Natural killer cell treated with Interleukin-12 subunit alpha and Interleukin-12 subunit beta and Interleukin-15 and Interleukin-18, amount 100 ng/mL, for 72 hours (primary cell): ENCODE measurements around the gene EML4. TPM values are rescaled to one million over a fixed set of nuclear protein-coding genes. Genes with fewer than 3 reads are reported as not detected.

Experiments used
- ATAC-seq, 2 donors: fragments of 150-1000 bp; cut with Tn5 transposase in 1 of 2; sonication (Bioruptor Pico), chemical (Tn5 transposase) in 1 of 2; 2 replicates each; pipeline ENCODE4 v1.10.0; 2021
- DNase-seq: peaks from one replicate; pipeline ENCODE4 v3.0.0; 2022; ENCODE audit warnings: low spot score
- H3K27ac Mint-ChIP-seq, 2 donors: 1 replicate in 1 of 2; 2 replicates in 1 of 2; pipeline ENCODE4 v1.8.0; 2022; ENCODE audit warnings: mixed read lengths in 2 of 2, mild to moderate bottlenecking in 1 of 2, moderate library complexity in 1 of 2
- H3K27me3 Mint-ChIP-seq, 2 donors: 1 replicate in 1 of 2; 2 replicates in 1 of 2; pipeline ENCODE4 v1.8.0; 2022; ENCODE audit warnings: mixed read lengths in 2 of 2
- H3K36me3 Mint-ChIP-seq: one replicate; pipeline ENCODE4 v1.8.0; 2022; ENCODE audit warnings: mixed read lengths
- H3K4me1 Mint-ChIP-seq, 2 donors: 1 replicate in 1 of 2; 2 replicates in 1 of 2; pipeline ENCODE4 v1.8.0; 2022; ENCODE audit warnings: low read depth in 2 of 2, mixed read lengths in 2 of 2, mild to moderate bottlenecking in 1 of 2
- H3K4me3 Mint-ChIP-seq: one replicate; pipeline ENCODE4 v1.8.0; 2022; ENCODE audit warnings: mixed read lengths
- H3K9me3 Mint-ChIP-seq: 2 replicates; pipeline ENCODE4 v1.8.0; 2022; ENCODE audit warnings: mixed read lengths
- total RNA-seq, 2 donors: library from RNA; stranded (reverse); gene quantifications; one replicate each; pipeline ENCODE4 v1.2.3, GENCODE V29; 2022

Gene EML4
- total RNA-seq, 2 donors from 2014 or later, result 73.4 to 140 TPM

- no peak for ATAC-seq
- Mint-ChIP-seq H3K27me3 (no peaks in the 10 kb centered on the region), H3K27ac (no peak overlapping the region), H3K9me3 (no peaks in the 10 kb centered on the region), H3K36me3 (peaks cover 6% of the 10 kb centered on the region), H3K4me1 (peaks cover 16 to 37% of the 10 kb centered on the region in 2 donors), H3K4me3 (no peak overlapping the region)
- DNase-seq, result no peak
Observed at GRCh38 chr2:42241517-42241916, 72.4 kb downstream of the EML4 start.

- Mint-ChIP-seq H3K4me3 (no peak overlapping the region), H3K4me1 (peaks cover 9 to 33% of the 10 kb centered on the region in 2 donors), H3K27me3 (no peaks in the 10 kb centered on the region), H3K27ac (no peak overlapping the region), H3K9me3 (no peaks in the 10 kb centered on the region), H3K36me3 (peaks cover 14% of the 10 kb centered on the region)
- DNase-seq, result no peak
- ATAC-seq, result no peak
Observed at GRCh38 chr2:42243297-42243696, 74.1 kb downstream of the EML4 start.

GRCh38 chr2:42244520-42244919 is 75.4 kb downstream of the EML4 start:
- no peaks in the 10 kb centered on the region for H3K27me3 Mint-ChIP-seq
- peaks cover 14% of the 10 kb centered on the region for H3K36me3 Mint-ChIP-seq
- no peaks in the 10 kb centered on the region for H3K9me3 Mint-ChIP-seq
- ATAC-seq, result no peak
- H3K4me3 Mint-ChIP-seq, result no peak overlapping the region
- no peak for DNase-seq
- no peak overlapping the region for H3K27ac Mint-ChIP-seq
- peaks cover 11 to 37% of the 10 kb centered on the region in 2 donors for H3K4me1 Mint-ChIP-seq

- H3K36me3 Mint-ChIP-seq, result peaks cover 14% of the 10 kb centered on the region
- DNase-seq, result no peak
- no peak overlapping the region for H3K27ac Mint-ChIP-seq
- no peak for ATAC-seq
- no peak overlapping the region for H3K4me3 Mint-ChIP-seq
- H3K4me1 Mint-ChIP-seq, result peaks cover 19 to 45% of the 10 kb centered on the region in 2 donors
- H3K9me3 Mint-ChIP-seq, result no peaks in the 10 kb centered on the region
- H3K27me3 Mint-ChIP-seq, result no peaks in the 10 kb centered on the region
Observed at GRCh38 chr2:42245396-42245795, 76.2 kb downstream of the EML4 start.

GRCh38 chr2:42246562-42246961 is 77.4 kb downstream of the EML4 start:
- H3K9me3 Mint-ChIP-seq, result no peaks in the 10 kb centered on the region
- H3K36me3 Mint-ChIP-seq, result peaks cover 19% of the 10 kb centered on the region
- no peaks in the 10 kb centered on the region for H3K27me3 Mint-ChIP-seq
- no peak overlapping the region for H3K27ac Mint-ChIP-seq
- H3K4me1 Mint-ChIP-seq, result peaks cover 25 to 48% of the 10 kb centered on the region in 2 donors
- DNase-seq (no peak), ATAC-seq (no peak)
- no peak overlapping the region for H3K4me3 Mint-ChIP-seq

GRCh38 chr2:42248846-42249245 is 79.7 kb downstream of the EML4 start:
- H3K27ac Mint-ChIP-seq, result no peak overlapping the region
- no peak for ATAC-seq

GRCh38 chr2:42249284-42249683 is 80.1 kb downstream of the EML4 start:
- H3K4me3 Mint-ChIP-seq, result peak overlapping the region; percentile 33
- H3K27ac Mint-ChIP-seq, result peak overlapping the region in 1 of 2 donors; percentile 10
- ATAC-seq, result no peak
- H3K27me3 Mint-ChIP-seq, result no peaks in the 10 kb centered on the region
- no peaks in the 10 kb centered on the region for H3K9me3 Mint-ChIP-seq
- H3K36me3 Mint-ChIP-seq, result peaks cover 19% of the 10 kb centered on the region
- peaks cover 34 to 50% of the 10 kb centered on the region in 2 donors for H3K4me1 Mint-ChIP-seq
- DNase-seq, result no peak

More at GRCh38 chr2:42248846-42249245, 79.7 kb downstream of the EML4 start:
- Mint-ChIP-seq H3K36me3 (peaks cover 19% of the 10 kb centered on the region), H3K4me1 (peaks cover 34 to 47% of the 10 kb centered on the region in 2 donors), H3K4me3 (no peak overlapping the region), H3K27me3 (no peaks in the 10 kb centered on the region), H3K9me3 (no peaks in the 10 kb centered on the region)
- no peak for DNase-seq

- peak; percentile 43 to 66 for ATAC-seq
- Mint-ChIP-seq H3K27me3 (no peaks in the 10 kb centered on the region), H3K27ac (peak overlapping the region; percentile 10 to 49), H3K9me3 (no peaks in the 10 kb centered on the region), H3K4me1 (peaks cover 29 to 47% of the 10 kb centered on the region in 2 donors), H3K4me3 (peak overlapping the region; percentile 33), H3K36me3 (peaks cover 19% of the 10 kb centered on the region)
- no peak for DNase-seq
Observed at GRCh38 chr2:42249887-42250286, 80.7 kb downstream of the EML4 start.

- no peak overlapping the region for H3K4me3 Mint-ChIP-seq
- peaks cover 19% of the 10 kb centered on the region for H3K36me3 Mint-ChIP-seq
- no peaks in the 10 kb centered on the region for H3K9me3 Mint-ChIP-seq
- peak overlapping the region; percentile 7 to 61 for H3K27ac Mint-ChIP-seq
- DNase-seq (no peak), ATAC-seq (peak in 1 of 2 donors; percentile 38)
- H3K4me1 Mint-ChIP-seq, result peaks cover 29 to 48% of the 10 kb centered on the region in 2 donors
- H3K27me3 Mint-ChIP-seq, result no peaks in the 10 kb centered on the region
Observed at GRCh38 chr2:42250925-42251324, 81.8 kb downstream of the EML4 start.

GRCh38 chr2:42252464-42252863 is 83.3 kb downstream of the EML4 start:
- H3K36me3 Mint-ChIP-seq, result peaks cover 5% of the 10 kb centered on the region
- no peaks in the 10 kb centered on the region for H3K9me3 Mint-ChIP-seq
- peaks cover 36 to 61% of the 10 kb centered on the region in 2 donors for H3K4me1 Mint-ChIP-seq
- H3K27me3 Mint-ChIP-seq, result no peaks in the 10 kb centered on the region
- ATAC-seq, result no peak
- H3K27ac Mint-ChIP-seq, result no peak overlapping the region
- no peak overlapping the region for H3K4me3 Mint-ChIP-seq
- DNase-seq, result no peak

- H3K27me3 Mint-ChIP-seq, result no peaks in the 10 kb centered on the region
- peaks cover 36 to 58% of the 10 kb centered on the region in 2 donors for H3K4me1 Mint-ChIP-seq
- H3K4me3 Mint-ChIP-seq, result no peak overlapping the region
- ATAC-seq, result no peak
- no peak overlapping the region for H3K27ac Mint-ChIP-seq
- peaks cover 5% of the 10 kb centered on the region for H3K36me3 Mint-ChIP-seq
- H3K9me3 Mint-ChIP-seq, result no peaks in the 10 kb centered on the region
- no peak for DNase-seq
Observed at GRCh38 chr2:42254186-42254895, 85.2 kb downstream of the EML4 start.

- H3K36me3 Mint-ChIP-seq, result peaks cover 5% of the 10 kb centered on the region
- peak overlapping the region; percentile 44 for H3K4me3 Mint-ChIP-seq
- no peaks in the 10 kb centered on the region for H3K9me3 Mint-ChIP-seq
- peak overlapping the region; percentile 49 to 64 for H3K27ac Mint-ChIP-seq
- no peaks in the 10 kb centered on the region for H3K27me3 Mint-ChIP-seq
- DNase-seq, result no peak
- ATAC-seq, result peak in 1 of 2 donors; percentile 46
- H3K4me1 Mint-ChIP-seq, result peaks cover 17 to 41% of the 10 kb centered on the region in 2 donors
Observed at GRCh38 chr2:42256505-42256904, 87.4 kb downstream of the EML4 start.

GRCh38 chr2:42261518-42262195 is 92.5 kb downstream of the EML4 start:
- Mint-ChIP-seq H3K27ac (no peak overlapping the region), H3K36me3 (peaks cover 4% of the 10 kb centered on the region), H3K9me3 (no peaks in the 10 kb centered on the region), H3K4me3 (no peak overlapping the region), H3K4me1 (peaks cover 4 to 6% of the 10 kb centered on the region in 2 donors), H3K27me3 (no peaks in the 10 kb centered on the region)
- DNase-seq (no peak), ATAC-seq (no peak)

GRCh38 chr2:42266236-42266635 is 97.1 kb downstream of the EML4 start:
- no peak overlapping the region for H3K27ac Mint-ChIP-seq
- H3K36me3 Mint-ChIP-seq, result peaks cover under 1% of the 10 kb centered on the region
- H3K9me3 Mint-ChIP-seq, result no peaks in the 10 kb centered on the region
- no peak for DNase-seq
- H3K4me3 Mint-ChIP-seq, result no peak overlapping the region
- H3K4me1 Mint-ChIP-seq, result peaks cover 4 to 10% of the 10 kb centered on the region in 2 donors
- ATAC-seq, result no peak
- H3K27me3 Mint-ChIP-seq, result no peaks in the 10 kb centered on the region
